Osteoblast (primary cell): ENCODE results near the gene UBE2F. TPM values are rescaled to one million over a fixed set of nuclear protein-coding genes. Genes with fewer than 3 reads are reported as not detected.

Experiments
- DNase-seq: peaks from one replicate; pipeline ENCODE4 v3.0.0; 2011; ENCODE audit warnings: low spot score, mixed read lengths; ENCODE audit not compliant: insufficient read length; ENCODE audit errors: missing footprints
- H2AFZ ChIP-seq: 2 replicates; pipeline ENCODE4 v1.6.0; 2011; ENCODE audit warnings: mild to moderate bottlenecking, low read length
- H3K27ac ChIP-seq: 2 replicates; pipeline ENCODE4 v1.5.1; 2011; ENCODE audit warnings: mild to moderate bottlenecking, low read depth, low read length, moderate library complexity
- H3K27me3 ChIP-seq: 2 replicates; pipeline ENCODE4 v1.6.0; 2012; ENCODE audit warnings: mild to moderate bottlenecking, control low read depth, inconsistent platforms, low read length, moderate library complexity; ENCODE audit not compliant: insufficient read depth
- H3K36me3 ChIP-seq: 2 replicates; pipeline ENCODE4 v1.5.1; 2011; ENCODE audit warnings: mild to moderate bottlenecking, low read length, control low read depth, moderate library complexity; ENCODE audit not compliant: insufficient read depth
- H3K4me1 ChIP-seq: 2 replicates; pipeline ENCODE4 v1.5.1; 2011; ENCODE audit warnings: mild to moderate bottlenecking, low read length, control low read depth, moderate library complexity; ENCODE audit not compliant: insufficient read depth
- H3K4me2 ChIP-seq: 2 replicates; pipeline ENCODE4 v1.6.0; 2011; ENCODE audit warnings: mild to moderate bottlenecking, low read length; ENCODE audit not compliant: insufficient read depth
- H3K4me3 ChIP-seq: fragments of 200-600 bp; sonication (generic); 3 replicates; pipeline ENCODE4 v1.5.1; 2012; ENCODE audit warnings: mild to moderate bottlenecking, low read length, inconsistent platforms; ENCODE audit not compliant: insufficient read depth
- H3K79me2 ChIP-seq: 2 replicates; pipeline ENCODE4 v1.6.0; 2012; ENCODE audit warnings: mild to moderate bottlenecking, low read length, control low read depth, inconsistent platforms; ENCODE audit not compliant: insufficient read depth
- H3K9me3 ChIP-seq: 2 replicates; pipeline ENCODE4 v1.5.1; 2011; ENCODE audit warnings: low read depth, low read length, control low read depth
- H4K20me1 ChIP-seq: 2 replicates; pipeline ENCODE4 v1.6.0; 2012; ENCODE audit warnings: mild to moderate bottlenecking, low read length, control low read depth; ENCODE audit not compliant: insufficient read depth
- CTCF ChIP-seq: IDR thresholded peaks from 2 replicates; pipeline ENCODE4 v1.5.1; 2011; ENCODE audit warnings: mild to moderate bottlenecking, low read depth, low read length, moderate library complexity; ENCODE audit errors: extremely low read depth
- total RNA-seq: library from RNA; depleted of rRNA; stranded (reverse); fragments of >200 nt; gene quantifications from 2 replicates; pipeline ENCODE4 v1.2.3, GENCODE V29; 2012

The UBE2F gene
- total RNA-seq, 1 donor, result 39.8 TPM

DNA sequence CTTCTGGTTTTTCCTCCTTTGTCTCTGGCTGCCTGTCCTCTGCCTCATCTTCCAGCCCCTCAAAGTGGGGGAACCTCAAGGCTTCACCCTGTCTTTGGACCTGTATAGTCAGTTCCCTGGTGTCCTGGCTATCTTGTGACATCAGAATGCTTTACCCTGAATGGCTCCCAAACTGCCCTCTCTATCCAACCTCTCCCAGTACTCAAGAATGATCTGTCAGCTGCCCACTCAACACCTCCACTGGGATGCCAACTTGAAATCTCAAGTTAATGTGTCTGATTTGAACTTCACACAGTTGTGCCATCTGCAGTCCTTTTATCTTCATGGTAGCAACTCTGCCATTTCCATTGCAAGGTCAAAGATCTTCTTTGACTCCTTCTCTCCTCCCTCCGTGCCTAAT is 43.8 kb downstream of the UBE2F start:
- Histone ChIP-seq H3K27me3 (no peaks in the 10 kb centered on the region), H4K20me1 (peaks cover 4% of the 10 kb centered on the region), H3K9me3 (no peaks in the 10 kb centered on the region), H3K4me2 (no peak overlapping the region), H3K79me2 (peaks cover 15% of the 10 kb centered on the region), H3K4me1 (no peaks in the 10 kb centered on the region), H3K36me3 (no peaks in the 10 kb centered on the region), H2AFZ (no peak overlapping the region), H3K4me3 (no peak overlapping the region), H3K27ac (no peak overlapping the region)
- no peak for TF ChIP-seq CTCF
- DNase-seq, result no peak

DNA sequence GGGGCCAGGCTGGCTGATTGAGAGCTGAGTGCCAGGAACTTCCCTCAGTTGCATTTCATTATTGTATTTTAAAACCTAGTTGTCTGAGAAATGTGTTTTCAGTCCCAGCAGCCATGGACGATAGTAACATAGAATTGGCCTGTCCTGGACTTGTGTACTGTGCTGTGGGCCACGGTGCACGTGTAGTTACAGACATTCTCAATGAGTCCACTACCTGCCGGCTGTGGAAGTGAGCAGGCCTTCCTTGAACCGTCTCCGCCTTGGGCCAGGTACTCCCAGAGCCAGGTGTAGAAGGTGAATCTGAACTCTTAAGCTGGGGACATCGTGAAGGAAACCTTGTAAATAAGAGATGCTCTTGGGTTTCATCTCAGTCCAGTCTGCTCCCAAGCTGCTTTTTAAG is 47.0 kb downstream of the UBE2F start:
- Histone ChIP-seq H3K79me2 (peaks cover 10% of the 10 kb centered on the region), H3K36me3 (peaks cover 6% of the 10 kb centered on the region), H3K27ac (no peak overlapping the region), H3K9me3 (no peaks in the 10 kb centered on the region), H2AFZ (no peak overlapping the region), H3K4me2 (no peak overlapping the region), H3K4me1 (no peaks in the 10 kb centered on the region), H3K4me3 (no peak overlapping the region), H3K27me3 (no peaks in the 10 kb centered on the region), H4K20me1 (peaks cover 4% of the 10 kb centered on the region)
- TF ChIP-seq CTCF, result no peak
- no peak for DNase-seq

DNA sequence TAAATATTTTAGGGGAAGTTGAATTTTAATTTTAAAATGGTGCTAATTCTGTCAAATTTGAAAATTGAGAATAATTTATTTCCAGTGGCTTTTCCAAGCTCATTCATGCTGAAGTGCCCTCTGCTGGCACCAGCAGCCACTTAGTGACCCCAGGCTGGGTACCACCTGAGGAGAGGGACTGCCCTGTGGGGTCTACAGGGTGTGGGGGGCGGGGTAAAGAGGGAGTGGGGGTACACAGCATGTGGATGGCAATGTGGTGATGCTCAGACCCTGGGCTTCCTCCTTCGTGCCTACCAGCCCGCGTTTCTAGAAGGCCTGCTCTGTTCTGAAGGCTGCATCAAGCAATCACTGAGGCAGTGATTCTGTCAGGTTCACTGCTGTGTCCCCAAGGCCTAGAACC is 48.9 kb downstream of the UBE2F start:
- no peak overlapping the region for H3K4me3 ChIP-seq
- H3K36me3 ChIP-seq, result peaks cover 6% of the 10 kb centered on the region
- peaks cover 3% of the 10 kb centered on the region for H4K20me1 ChIP-seq
- DNase-seq, result no peak
- H2AFZ ChIP-seq, result no peak overlapping the region
- H3K79me2 ChIP-seq, result peaks cover 1% of the 10 kb centered on the region
- peak; percentile 17 for TF ChIP-seq CTCF
- H3K27ac ChIP-seq, result no peak overlapping the region
- no peaks in the 10 kb centered on the region for H3K27me3 ChIP-seq
- H3K4me1 ChIP-seq, result peaks cover 7% of the 10 kb centered on the region
- no peak overlapping the region for H3K4me2 ChIP-seq
- H3K9me3 ChIP-seq, result no peaks in the 10 kb centered on the region

DNA sequence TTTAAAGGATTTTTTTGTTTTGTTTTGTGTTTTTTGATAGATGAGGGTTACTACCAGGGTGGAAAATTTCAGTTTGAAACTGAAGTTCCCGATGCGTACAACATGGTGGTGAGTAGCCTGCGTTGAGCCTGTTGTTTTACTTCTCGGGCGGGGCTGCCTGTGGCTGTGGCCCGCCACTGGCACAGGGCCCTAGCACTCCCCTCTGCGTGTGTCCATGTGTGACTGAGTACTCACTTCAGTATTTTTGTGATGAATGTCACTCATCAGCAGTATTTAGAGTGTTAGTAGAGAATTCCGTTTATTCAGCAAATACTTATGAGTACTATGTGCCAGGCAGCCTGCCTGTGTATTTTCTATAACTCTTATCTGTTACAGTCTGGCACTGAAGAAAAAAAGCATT is 49.7 kb downstream of the UBE2F start:
- Histone ChIP-seq H3K9me3 (no peaks in the 10 kb centered on the region), H3K27me3 (no peaks in the 10 kb centered on the region), H3K4me2 (no peak overlapping the region), H2AFZ (no peak overlapping the region), H3K36me3 (peaks cover 6% of the 10 kb centered on the region), H3K4me1 (peaks cover 7% of the 10 kb centered on the region), H3K79me2 (no peaks in the 10 kb centered on the region), H3K27ac (no peak overlapping the region), H3K4me3 (no peak overlapping the region), H4K20me1 (peaks cover 3% of the 10 kb centered on the region)
- DNase-seq, result no peak
- no peak for TF ChIP-seq CTCF
